Measurements from ENCODE around the gene EYA4. TPM values are rescaled to one million over a fixed set of nuclear protein-coding genes. Genes with fewer than 3 reads are reported as not detected.
A peak's percentile ranks its signal among the peaks of the same experiment; 100 is the strongest.

The EYA4 gene
- polyA plus RNA-seq, 10 donors, result 14.5 to 33.0 (median 20.9) TPM

GRCh38 chr6:133348846-133349245, 107.7 kb downstream of the EYA4 start:
- no peak for DNase-seq

- no peak for DNase-seq
Observed at GRCh38 chr6:133350928-133351327, 109.8 kb downstream of the EYA4 start.

GRCh38 chr6:133352046-133352445, 110.9 kb downstream of the EYA4 start:
- DNase-seq, result no peak

GRCh38 chr6:133353061-133353460, 111.9 kb downstream of the EYA4 start:
- no peak for DNase-seq

- no peak for DNase-seq
Observed at GRCh38 chr6:133355922-133356321, 114.8 kb downstream of the EYA4 start.

GRCh38 chr6:133358574-133359150, 117.5 kb downstream of the EYA4 start:
- no peak for DNase-seq

GRCh38 chr6:133359256-133359655, 118.1 kb downstream of the EYA4 start:
- no peak for DNase-seq

- DNase-seq, result no peak
Observed at GRCh38 chr6:133359760-133360159, 118.6 kb downstream of the EYA4 start.

GRCh38 chr6:133360194-133360593, 119.0 kb downstream of the EYA4 start:
- peak in 1 of 3 donors; percentile 20 for DNase-seq

- no peak for DNase-seq
Observed at GRCh38 chr6:133362813-133363212, 121.7 kb downstream of the EYA4 start.

- peak in 2 of 3 donors; percentile 5 to 27 for DNase-seq
Observed at GRCh38 chr6:133368664-133369063, 127.5 kb downstream of the EYA4 start.

- DNase-seq, result no peak
Observed at GRCh38 chr6:133369773-133370272, 128.7 kb downstream of the EYA4 start.

GRCh38 chr6:133376743-133377142, 135.6 kb downstream of the EYA4 start:
- no peak for DNase-seq

GRCh38 chr6:133377219-133377618, 136.1 kb downstream of the EYA4 start:
- no peak for DNase-seq

- no peak for DNase-seq
Observed at GRCh38 chr6:133380047-133380446, 138.9 kb downstream of the EYA4 start.

GRCh38 chr6:133380723-133381122, 139.6 kb downstream of the EYA4 start:
- no peak for DNase-seq

- DNase-seq, result no peak
Observed at GRCh38 chr6:133388731-133389130, 147.6 kb downstream of the EYA4 start.

- no peak for DNase-seq
Observed at GRCh38 chr6:133390168-133390567, 149.0 kb downstream of the EYA4 start.

GRCh38 chr6:133392015-133392414, 150.9 kb downstream of the EYA4 start:
- DNase-seq, result no peak

- no peak for DNase-seq
Observed at GRCh38 chr6:133392641-133393040, 151.5 kb downstream of the EYA4 start.

- DNase-seq, result no peak
Observed at GRCh38 chr6:133393891-133394290, 152.7 kb downstream of the EYA4 start.

- peak in 2 of 3 donors; percentile 6 to 32 for DNase-seq
Observed at GRCh38 chr6:133394630-133395029, 153.5 kb downstream of the EYA4 start.

GRCh38 chr6:133396233-133396983, 155.3 kb downstream of the EYA4 start:
- peak; percentile 62 to 75 (median 74) for DNase-seq

GRCh38 chr6:133396984-133397348, 155.8 kb downstream of the EYA4 start:
- DNase-seq, result no peak

Measured in muscle of back (tissue), 11 donors.